ENCODE results near the gene GDF11.
A peak's percentile ranks its signal among the peaks of the same experiment; 100 is the strongest.

The GDF11 gene

GRCh38 chr12:55724226-55724939 lies 18.5 kb upstream of the GDF11 start:
- DNase-seq: no peak

- no peak for DNase-seq
These were observed 18.0 kb upstream of the GDF11 start for GRCh38 chr12:55724940-55725309.

- DNase-seq: no peak
These were observed 17.4 kb upstream of the GDF11 start for GRCh38 chr12:55725556-55725955.

- no peak for DNase-seq
These were observed 16.0 kb upstream of the GDF11 start for GRCh38 chr12:55726971-55727370.

- no peak for DNase-seq
These were observed 15.2 kb upstream of the GDF11 start for GRCh38 chr12:55727643-55728185.

GRCh38 chr12:55728186-55728938 lies 14.6 kb upstream of the GDF11 start:
- no peak for DNase-seq

- DNase-seq: peak; percentile 55
These were observed 13.7 kb upstream of the GDF11 start, which contains the start of gene CD63 for GRCh38 chr12:55728939-55729818. Gene CD63 (minus strand): TSS chr12:55729009. CDS start chr12:55728341, 668 bp downstream.

- no peak for DNase-seq
These were observed 12.8 kb upstream of the GDF11 start for GRCh38 chr12:55729819-55730818.

GRCh38 chr12:55732288-55732687 lies 10.6 kb upstream of the GDF11 start:
- DNase-seq: no peak

- no peak for DNase-seq
These were observed 9.8 kb upstream of the GDF11 start for GRCh38 chr12:55733021-55733555.

GRCh38 chr12:55733858-55734257 lies 9.1 kb upstream of the GDF11 start:
- DNase-seq: no peak

- DNase-seq: no peak
These were observed 8.3 kb upstream of the GDF11 start for GRCh38 chr12:55734595-55734994.

- no peak for DNase-seq
These were observed 6.8 kb upstream of the GDF11 start for GRCh38 chr12:55736076-55736475.

GRCh38 chr12:55736780-55737580 lies 5.9 kb upstream of the GDF11 start:
- DNase-seq: peak; percentile 32

- DNase-seq: no peak
These were observed 5.3 kb upstream of the GDF11 start for GRCh38 chr12:55737581-55738122.

- peak; percentile 62 for DNase-seq
These were observed 4.5 kb upstream of the GDF11 start for GRCh38 chr12:55738123-55739024.

GRCh38 chr12:55739025-55739378 lies 3.9 kb upstream of the GDF11 start:
- DNase-seq: no peak

GRCh38 chr12:55741931-55742680 lies 816 bp upstream of the GDF11 start:
- DNase-seq: no peak

All from DMS79 (cell line).